ENCODE results near the gene TBC1D4.
"Not testable (repeated sequence)": the region's sequence is repeated elsewhere in the genome, so short reads cannot be mapped to it uniquely, and the experiment has no call there.

Gene TBC1D4

DNA sequence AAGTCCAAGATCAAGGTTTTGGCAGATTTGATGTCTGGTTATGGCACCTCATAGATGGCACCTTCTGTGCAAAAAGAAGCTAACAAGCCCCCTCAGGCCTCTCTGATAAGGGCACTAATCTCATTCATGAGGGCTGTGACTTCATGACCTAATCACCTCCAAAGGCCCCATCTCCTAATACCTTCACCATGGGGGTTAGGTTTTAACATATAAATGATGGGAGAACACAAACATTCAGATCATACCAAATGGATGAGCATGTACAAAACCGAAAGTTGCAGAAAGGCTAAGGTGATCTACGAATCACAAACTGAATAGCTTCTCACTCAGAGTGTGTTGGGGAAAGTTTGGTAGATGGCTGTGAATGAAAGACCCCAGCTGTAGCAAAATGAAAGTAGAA is 217.4 kb downstream of the TBC1D4 start:
- DNase-seq (ENCODE audit: low spot score): no peak

DNA sequence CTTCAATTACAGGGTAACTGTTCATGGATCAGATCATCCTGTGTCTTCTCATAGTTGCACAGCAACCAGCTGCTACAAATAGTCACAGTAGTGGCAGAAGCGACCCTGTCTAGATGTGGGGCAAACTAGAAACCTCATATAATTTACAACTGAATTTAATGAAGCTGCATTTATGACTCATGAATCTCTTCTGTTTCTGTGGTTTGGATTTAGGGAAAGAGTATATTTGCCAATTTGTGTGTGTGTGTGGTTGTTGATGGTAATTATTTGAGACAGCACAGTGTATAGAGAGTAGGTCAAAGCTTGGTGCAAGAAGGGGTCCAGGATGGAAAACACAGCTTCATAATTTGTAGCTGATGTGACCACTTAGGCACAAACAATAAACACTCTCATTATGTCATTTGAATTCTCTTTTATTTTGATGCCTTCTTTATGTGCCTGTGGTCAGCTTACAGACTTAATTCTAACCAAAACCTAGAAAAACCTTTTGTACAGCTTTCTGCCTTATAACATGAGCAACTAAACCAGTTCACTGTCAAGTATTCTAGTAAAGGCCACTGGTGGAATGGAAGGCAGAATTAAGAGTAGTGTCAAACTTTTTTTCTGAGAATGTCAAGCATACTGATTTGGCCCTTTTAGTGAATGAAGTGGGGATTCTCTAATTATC is 218.1 kb downstream of the TBC1D4 start:
- DNase-seq (ENCODE audit: low spot score): no peak

DNA sequence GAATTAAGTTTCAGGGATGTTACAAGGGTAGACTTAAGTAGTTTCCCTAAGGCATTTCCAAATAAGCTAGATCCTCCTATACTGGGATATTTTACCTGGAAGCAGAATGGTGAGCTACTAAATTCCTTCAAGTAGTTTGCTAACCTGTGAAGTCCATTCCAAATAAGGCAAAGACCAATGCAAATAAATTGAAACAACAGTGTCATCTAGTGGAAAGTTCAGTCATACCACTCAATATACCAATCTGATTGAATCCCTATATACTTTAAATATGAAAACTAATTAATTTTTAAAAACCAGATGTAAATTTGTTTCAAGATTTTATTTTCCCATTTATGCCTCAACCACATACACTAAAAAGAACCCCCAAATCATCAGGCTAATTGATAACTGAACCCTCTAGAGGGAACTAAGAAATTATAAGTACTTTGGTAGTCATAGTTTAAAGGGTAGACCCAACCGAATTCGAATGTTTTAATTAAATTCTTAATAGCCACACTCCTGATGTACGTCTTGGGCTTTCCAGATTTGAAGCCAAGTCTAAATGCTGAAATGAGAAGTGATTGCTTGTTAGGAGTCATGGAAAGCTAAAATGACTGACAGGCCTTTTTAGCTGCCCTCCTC is 223.7 kb downstream of the TBC1D4 start:
- DNase-seq (ENCODE audit: low spot score): no peak

DNA sequence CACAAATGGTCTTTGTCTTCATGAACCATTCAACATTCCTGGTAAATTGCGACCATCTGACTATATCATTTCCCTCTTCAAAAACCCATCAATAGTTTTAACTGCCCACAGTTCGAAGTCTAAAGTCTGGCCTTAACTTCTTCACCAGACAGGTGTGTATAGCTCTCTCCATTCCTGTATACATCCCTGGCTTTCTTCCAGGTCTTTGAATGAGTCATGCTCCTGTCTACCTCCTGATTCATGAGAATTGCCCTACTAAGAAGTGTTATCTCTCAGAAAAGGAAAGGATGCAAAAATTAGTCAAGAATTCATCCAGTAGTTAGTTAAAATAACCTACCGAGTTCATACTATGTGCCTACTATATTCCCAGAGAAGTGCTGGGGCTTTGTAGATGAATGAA is 225.0 kb downstream of the TBC1D4 start:
- DNase-seq (ENCODE audit: low spot score): no peak

DNA sequence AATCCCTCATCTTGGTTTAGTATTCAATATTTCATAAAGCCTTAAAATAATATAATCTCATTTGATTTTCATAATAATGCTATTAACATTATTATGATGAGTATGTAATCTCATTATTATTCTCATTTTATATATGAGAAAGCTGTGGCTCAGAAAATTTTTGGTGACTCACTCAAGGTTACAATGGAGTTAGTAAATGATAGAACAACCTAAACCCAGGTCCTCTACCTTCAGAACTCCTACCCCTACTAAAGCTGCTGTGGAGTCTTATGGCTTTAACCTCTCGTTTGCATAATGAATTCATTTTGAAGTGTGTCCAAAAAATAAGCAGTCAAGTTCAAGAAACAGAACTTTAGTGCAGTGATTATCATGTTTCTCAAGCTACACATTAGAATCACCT is 226.3 kb downstream of the TBC1D4 start:
- no peak for DNase-seq (ENCODE audit: low spot score)

DNA sequence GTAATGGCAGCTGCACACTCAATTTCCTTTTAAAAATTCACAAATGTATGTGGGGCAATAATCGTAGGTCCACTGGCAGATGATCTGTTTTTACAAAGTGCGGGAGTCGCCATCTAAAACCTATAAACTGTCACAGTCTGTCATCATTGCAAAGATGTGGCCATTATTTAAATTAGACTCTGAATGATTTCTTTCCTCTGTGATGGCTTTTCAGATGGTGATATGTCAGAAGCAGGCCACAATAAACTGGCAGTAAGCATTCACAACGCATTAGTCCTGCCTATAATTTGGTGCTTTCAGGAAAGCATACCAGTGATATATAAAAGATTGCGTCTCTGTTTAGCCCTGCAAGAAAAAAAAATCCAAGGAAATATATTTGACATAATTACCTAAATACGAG is 226.8 kb downstream of the TBC1D4 start:
- no peak for DNase-seq (ENCODE audit: low spot score)

DNA sequence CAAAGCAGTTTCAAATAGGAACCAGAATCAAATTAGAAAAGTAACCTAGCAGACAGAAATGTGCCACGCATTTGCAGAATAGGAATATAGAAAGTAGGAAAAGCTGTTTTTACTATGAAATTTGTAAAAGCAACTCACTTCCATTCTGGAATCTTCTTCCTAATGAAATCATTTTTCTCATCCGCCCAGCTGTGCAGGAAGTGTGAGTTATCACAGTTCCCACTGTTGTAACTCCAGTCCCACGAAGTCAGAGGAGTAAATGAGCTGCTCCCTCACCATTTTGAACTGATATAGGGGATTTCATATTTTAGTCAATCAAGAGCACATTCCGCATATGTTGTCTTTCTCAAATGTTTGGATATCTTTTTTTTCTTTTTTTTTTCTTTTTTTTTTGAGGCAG is 230.8 kb downstream of the TBC1D4 start:
- DNase-seq (ENCODE audit: low spot score): no peak

DNA sequence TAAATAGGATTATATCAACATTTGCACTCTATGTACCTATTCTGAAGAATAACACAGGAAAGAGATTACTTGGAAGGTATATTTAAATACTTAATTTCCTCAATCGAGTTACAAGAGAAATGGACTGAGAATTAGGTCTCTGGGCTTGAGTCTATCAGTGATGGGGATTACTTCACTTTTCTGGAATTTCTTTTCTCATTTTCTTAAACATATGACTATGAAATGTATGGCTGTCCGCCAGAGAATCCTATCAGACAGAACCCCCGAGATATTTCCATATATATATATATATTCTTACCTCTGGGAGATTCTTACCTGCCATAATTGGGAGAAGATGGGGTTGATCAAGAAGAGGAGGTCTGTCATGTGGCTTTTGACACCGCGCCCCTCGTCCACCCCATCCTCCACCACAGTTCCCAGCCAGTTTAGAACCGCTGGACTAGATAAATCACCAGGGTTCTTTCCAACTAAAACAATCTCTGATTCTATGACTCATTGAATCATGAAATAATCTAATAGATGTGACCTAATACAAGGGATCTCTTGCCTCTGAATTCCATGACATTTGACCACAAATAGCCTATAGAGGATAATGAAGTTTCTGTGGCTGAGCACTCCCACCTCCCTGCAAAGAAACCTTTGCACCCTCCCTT is 231.3 kb downstream of the TBC1D4 start:
- DNase-seq (ENCODE audit: low spot score): no peak

DNA sequence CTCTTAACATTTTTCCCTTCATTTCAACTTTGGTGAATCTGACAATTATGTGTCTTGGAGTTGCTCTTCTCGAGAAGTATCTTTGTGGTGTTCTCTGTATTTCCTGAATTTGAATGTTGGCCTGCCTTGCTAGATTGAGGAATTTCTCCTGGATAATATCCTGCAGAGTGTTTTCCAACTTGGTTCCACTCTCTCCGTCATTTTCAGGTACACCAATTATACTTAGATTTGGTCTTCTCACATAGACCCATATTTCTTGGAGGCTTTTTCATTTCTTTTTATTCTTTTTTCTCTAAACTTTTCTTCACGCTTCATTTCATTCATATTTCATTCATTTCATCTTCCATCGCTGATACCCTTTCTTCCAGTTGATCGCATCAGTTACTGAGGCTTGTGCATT is 236.4 kb downstream of the TBC1D4 start:
- DNase-seq (ENCODE audit: low spot score): not testable (repeated sequence)

DNA sequence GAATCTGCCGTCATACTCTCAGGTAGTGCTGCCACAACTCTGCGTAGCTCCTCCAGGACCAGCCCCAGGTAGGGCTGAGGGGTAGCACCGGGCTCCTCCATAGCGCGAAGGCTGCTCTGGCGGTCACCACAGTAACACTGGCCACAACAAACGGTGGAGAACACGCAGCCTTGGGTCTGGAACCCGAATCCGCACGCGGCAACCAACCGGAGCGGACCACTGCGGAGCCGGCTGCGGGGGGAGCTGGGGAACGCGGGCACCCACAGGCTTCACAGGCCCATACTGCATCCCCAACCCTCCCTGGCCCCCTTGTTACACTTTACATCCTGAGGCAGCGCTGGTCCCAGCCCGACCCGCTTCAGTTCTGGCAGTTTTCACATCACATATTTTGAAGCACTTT is 241.7 kb downstream of the TBC1D4 start:
- not testable (repeated sequence) for DNase-seq (ENCODE audit: low spot score)

DNA sequence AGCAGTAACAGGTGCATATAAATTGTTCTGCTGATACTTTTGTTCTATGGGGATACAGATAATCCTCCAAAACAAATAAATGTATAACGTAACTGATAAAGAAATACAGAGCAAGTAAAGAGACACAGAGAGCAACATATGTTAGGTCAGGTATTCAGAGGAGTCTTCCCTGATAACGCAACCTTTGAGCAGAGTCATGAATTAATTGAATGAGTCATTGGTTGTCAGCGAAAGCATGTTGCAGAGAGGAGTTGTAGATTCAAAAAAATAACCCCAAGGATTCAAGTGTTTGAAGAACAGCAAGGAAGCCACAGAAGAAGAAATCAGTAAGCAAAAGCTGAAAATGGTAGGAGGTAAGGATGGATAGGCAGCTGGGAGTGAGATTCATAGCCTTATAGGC is 245.2 kb downstream of the TBC1D4 start:
- no peak for DNase-seq (ENCODE audit: low spot score)
